ENCODE data around the gene CTSF.
"Not testable (repeated sequence)": the region's sequence is repeated elsewhere in the genome, so short reads cannot be mapped to it uniquely, and the experiment has no call there.

Gene CTSF

GRCh38 chr11:66591175-66591574 lies 22.8 kb upstream of the CTSF start:
- WGBS (ENCODE audit: insufficient coverage): 100% methylated on average over 2 of the region's 2 CpGs
- Histone ChIP-seq H3K27ac (ENCODE audit: insufficient read depth in 1 of 2, low read depth in 1 of 2, low read length in 2 of 2, poor library complexity in 1 of 2, severe bottlenecking in 2 of 2) (no peak overlapping the region), H3K4me1 (ENCODE audit: control extremely low read depth in 1 of 4, control insufficient read depth in 4 of 4, insufficient read depth in 4 of 4, low read length in 3 of 4) (peaks cover 8 to 38% (median 33%) of the 10 kb centered on the region in 4 experiments), H3K9me3 (ENCODE audit: control extremely low read depth in 1 of 5, control insufficient read depth in 4 of 5, insufficient read depth in 2 of 5, low read depth in 1 of 5, low read length in 4 of 5) (no peaks in the 10 kb centered on the region), H3K36me3 (ENCODE audit: control insufficient read depth in 4 of 4, insufficient read depth in 4 of 4, low read length in 3 of 4) (no peaks in the 10 kb centered on the region), H3K4me3 (ENCODE audit: control insufficient read depth in 1 of 7, extremely low read depth in 1 of 7, insufficient read depth in 4 of 7, low read depth in 2 of 7, low read length in 6 of 7) (no peak overlapping the region), H3K27me3 (replicated peaks in 2 of 5; ENCODE audit: control insufficient read depth in 4 of 5, insufficient read depth in 5 of 5, low read length in 4 of 5) (no peaks in the 10 kb centered on the region)
- CTCF ChIA-PET: interaction anchor here (0.7 to 5.7 kb wide), 9 partner anchors 12 to 94 kb away, joined by 3 to 55 read pairs (median 3); partner anchors contain the start of genes RBM4 and ZDHHC24
- DNase-seq: no peak
- POLR2A ChIA-PET: interaction anchor here (0.9 kb wide), 1 partner anchor 47 kb away, joined by 3 read pairs; no protein-coding TSS in a partner anchor

GRCh38 chr11:66589996-66590675 lies 21.7 kb upstream of the CTSF start:
- no peak overlapping the region for H3K4me3 ChIP-seq (ENCODE audit: control insufficient read depth in 1 of 7, extremely low read depth in 1 of 7, insufficient read depth in 4 of 7, low read depth in 2 of 7, low read length in 6 of 7)
- no peaks in the 10 kb centered on the region for H3K27me3 ChIP-seq (replicated peaks in 2 of 5; ENCODE audit: control insufficient read depth in 4 of 5, insufficient read depth in 5 of 5, low read length in 4 of 5)
- 100% methylated on average over 2 of the region's 7 CpGs for WGBS (ENCODE audit: insufficient coverage)
- DNase-seq: no peak
- CTCF ChIA-PET: interaction anchor here (1.1 to 5.7 kb wide), 5 partner anchors 11 to 89 kb away, joined by 3 to 55 read pairs (median 6); partner anchors contain the start of gene RBM4
- POLR2A ChIA-PET: interaction anchor here (0.7 kb wide), 1 partner anchor 56 kb away, joined by 3 read pairs; no protein-coding TSS in a partner anchor
- peaks cover 8 to 28% (median 25%) of the 10 kb centered on the region in 4 experiments for H3K4me1 ChIP-seq (ENCODE audit: control extremely low read depth in 1 of 4, control insufficient read depth in 4 of 4, insufficient read depth in 4 of 4, low read length in 3 of 4)
- H3K36me3 ChIP-seq (ENCODE audit: control insufficient read depth in 4 of 4, insufficient read depth in 4 of 4, low read length in 3 of 4): no peaks in the 10 kb centered on the region
- H3K9me3 ChIP-seq (ENCODE audit: control extremely low read depth in 1 of 5, control insufficient read depth in 4 of 5, insufficient read depth in 2 of 5, low read depth in 1 of 5, low read length in 4 of 5): no peaks in the 10 kb centered on the region
- no peak overlapping the region for H3K27ac ChIP-seq (ENCODE audit: insufficient read depth in 1 of 2, low read depth in 1 of 2, low read length in 2 of 2, poor library complexity in 1 of 2, severe bottlenecking in 2 of 2)

GRCh38 chr11:66589315-66589714 lies 20.9 kb upstream of the CTSF start:
- POLR2A ChIA-PET: interaction anchor here (0.6 kb wide), 1 partner anchor 368 kb away, joined by 4 read pairs; no protein-coding TSS in a partner anchor
- not testable (repeated sequence) for H3K36me3 ChIP-seq (ENCODE audit: control insufficient read depth in 4 of 4, insufficient read depth in 4 of 4, low read length in 3 of 4); DNase-seq; H3K27me3 ChIP-seq (replicated peaks in 2 of 5; ENCODE audit: control insufficient read depth in 4 of 5, insufficient read depth in 5 of 5, low read length in 4 of 5); H3K27ac ChIP-seq (ENCODE audit: insufficient read depth in 1 of 2, low read depth in 1 of 2, low read length in 2 of 2, poor library complexity in 1 of 2, severe bottlenecking in 2 of 2); H3K9me3 ChIP-seq (ENCODE audit: control extremely low read depth in 1 of 5, control insufficient read depth in 4 of 5, insufficient read depth in 2 of 5, low read depth in 1 of 5, low read length in 4 of 5); H3K4me3 ChIP-seq (ENCODE audit: control insufficient read depth in 1 of 7, extremely low read depth in 1 of 7, insufficient read depth in 4 of 7, low read depth in 2 of 7, low read length in 6 of 7)
- peaks cover 4 to 20% (median 17%) of the 10 kb centered on the region in 4 experiments for H3K4me1 ChIP-seq (ENCODE audit: control extremely low read depth in 1 of 4, control insufficient read depth in 4 of 4, insufficient read depth in 4 of 4, low read length in 3 of 4)
- WGBS (ENCODE audit: insufficient coverage): no CpG with 5 or more reads among the region's 2 CpGs
- CTCF ChIA-PET: interaction anchor here (5.7 kb wide), 1 partner anchor 10 kb away, joined by 55 read pairs; no protein-coding TSS in a partner anchor

- Histone ChIP-seq H3K4me1 (ENCODE audit: control extremely low read depth in 1 of 4, control insufficient read depth in 4 of 4, insufficient read depth in 4 of 4, low read length in 3 of 4) (no peaks in the 10 kb centered on the region), H3K27ac (ENCODE audit: insufficient read depth in 1 of 2, low read depth in 1 of 2, low read length in 2 of 2, poor library complexity in 1 of 2, severe bottlenecking in 2 of 2) (no peak overlapping the region), H3K4me3 (ENCODE audit: control insufficient read depth in 1 of 7, extremely low read depth in 1 of 7, insufficient read depth in 4 of 7, low read depth in 2 of 7, low read length in 6 of 7) (no peak overlapping the region), H3K27me3 (replicated peaks in 2 of 5; ENCODE audit: control insufficient read depth in 4 of 5, insufficient read depth in 5 of 5, low read length in 4 of 5) (no peaks in the 10 kb centered on the region), H3K9me3 (ENCODE audit: control extremely low read depth in 1 of 5, control insufficient read depth in 4 of 5, insufficient read depth in 2 of 5, low read depth in 1 of 5, low read length in 4 of 5) (peaks cover 0 to 6% (median 3%) of the 10 kb centered on the region in 5 experiments), H3K36me3 (ENCODE audit: control insufficient read depth in 4 of 4, insufficient read depth in 4 of 4, low read length in 3 of 4) (no peaks in the 10 kb centered on the region)
- ChIA-PET POLR2A (no interaction called here), CTCF (interaction anchor here (1.6 kb wide), 1 partner anchor 9 kb away, joined by 5 read pairs; no protein-coding TSS in a partner anchor)
- 51% methylated on average over 2 of the region's 2 CpGs for WGBS (ENCODE audit: insufficient coverage)
- no peak for DNase-seq
Measured at GRCh38 chr11:66586136-66586535, 17.7 kb upstream of the CTSF start.

GRCh38 chr11:66585447-66585846 lies 17.0 kb upstream of the CTSF start:
- DNase-seq; H3K27me3 ChIP-seq (replicated peaks in 2 of 5; ENCODE audit: control insufficient read depth in 4 of 5, insufficient read depth in 5 of 5, low read length in 4 of 5); POLR2A ChIA-PET; H3K36me3 ChIP-seq (ENCODE audit: control insufficient read depth in 4 of 4, insufficient read depth in 4 of 4, low read length in 3 of 4); H3K4me1 ChIP-seq (ENCODE audit: control extremely low read depth in 1 of 4, control insufficient read depth in 4 of 4, insufficient read depth in 4 of 4, low read length in 3 of 4); H3K9me3 ChIP-seq (ENCODE audit: control extremely low read depth in 1 of 5, control insufficient read depth in 4 of 5, insufficient read depth in 2 of 5, low read depth in 1 of 5, low read length in 4 of 5); H3K4me3 ChIP-seq (ENCODE audit: control insufficient read depth in 1 of 7, extremely low read depth in 1 of 7, insufficient read depth in 4 of 7, low read depth in 2 of 7, low read length in 6 of 7); H3K27ac ChIP-seq (ENCODE audit: insufficient read depth in 1 of 2, low read depth in 1 of 2, low read length in 2 of 2, poor library complexity in 1 of 2, severe bottlenecking in 2 of 2): not testable (repeated sequence)
- CTCF ChIA-PET: interaction anchor here (1.6 kb wide), 1 partner anchor 10 kb away, joined by 5 read pairs; no protein-coding TSS in a partner anchor
- WGBS (ENCODE audit: insufficient coverage): no CpG with 5 or more reads among the region's 1 CpG

- DNase-seq; H3K36me3 ChIP-seq (ENCODE audit: control insufficient read depth in 4 of 4, insufficient read depth in 4 of 4, low read length in 3 of 4); POLR2A ChIA-PET; H3K4me3 ChIP-seq (ENCODE audit: control insufficient read depth in 1 of 7, extremely low read depth in 1 of 7, insufficient read depth in 4 of 7, low read depth in 2 of 7, low read length in 6 of 7); H3K9me3 ChIP-seq (ENCODE audit: control extremely low read depth in 1 of 5, control insufficient read depth in 4 of 5, insufficient read depth in 2 of 5, low read depth in 1 of 5, low read length in 4 of 5); H3K27ac ChIP-seq (ENCODE audit: insufficient read depth in 1 of 2, low read depth in 1 of 2, low read length in 2 of 2, poor library complexity in 1 of 2, severe bottlenecking in 2 of 2); H3K4me1 ChIP-seq (ENCODE audit: control extremely low read depth in 1 of 4, control insufficient read depth in 4 of 4, insufficient read depth in 4 of 4, low read length in 3 of 4); H3K27me3 ChIP-seq (replicated peaks in 2 of 5; ENCODE audit: control insufficient read depth in 4 of 5, insufficient read depth in 5 of 5, low read length in 4 of 5): not testable (repeated sequence)
- CTCF ChIA-PET: interaction anchor here (2.0 kb wide), 1 partner anchor 95 kb away, joined by 8 read pairs; the partner anchor contains the start of gene RBM4B
- WGBS (ENCODE audit: insufficient coverage): 100% methylated on average over 3 of the region's 3 CpGs
Measured at GRCh38 chr11:66582565-66583147, 14.2 kb upstream of the CTSF start.

- Histone ChIP-seq H3K27me3 (replicated peaks in 2 of 5; ENCODE audit: control insufficient read depth in 4 of 5, insufficient read depth in 5 of 5, low read length in 4 of 5) (no peaks in the 10 kb centered on the region), H3K4me1 (ENCODE audit: control extremely low read depth in 1 of 4, control insufficient read depth in 4 of 4, insufficient read depth in 4 of 4, low read length in 3 of 4) (peaks cover 0 to 3% (median 0%) of the 10 kb centered on the region in 4 experiments), H3K27ac (ENCODE audit: insufficient read depth in 1 of 2, low read depth in 1 of 2, low read length in 2 of 2, poor library complexity in 1 of 2, severe bottlenecking in 2 of 2) (no peak overlapping the region), H3K36me3 (ENCODE audit: control insufficient read depth in 4 of 4, insufficient read depth in 4 of 4, low read length in 3 of 4) (no peaks in the 10 kb centered on the region), H3K9me3 (ENCODE audit: control extremely low read depth in 1 of 5, control insufficient read depth in 4 of 5, insufficient read depth in 2 of 5, low read depth in 1 of 5, low read length in 4 of 5) (peaks cover 0 to 6% (median 3%) of the 10 kb centered on the region in 5 experiments), H3K4me3 (ENCODE audit: control insufficient read depth in 1 of 7, extremely low read depth in 1 of 7, insufficient read depth in 4 of 7, low read depth in 2 of 7, low read length in 6 of 7) (no peak overlapping the region)
- ChIA-PET CTCF (interaction anchor here (0.8 to 6.3 kb wide), 10 partner anchors 8 to 535 kb away, joined by 3 to 55 read pairs (median 3); partner anchors contain the start of genes CCDC87, CCS, CTSF and RBM4), POLR2A (no interaction called here)
- 100% methylated on average over 1 of the region's 3 CpGs for WGBS (ENCODE audit: insufficient coverage)
- no peak for DNase-seq
Measured at GRCh38 chr11:66581261-66581660, 12.9 kb upstream of the CTSF start.
